IPS DF 19.7 (cell line): Measurements from ENCODE around the gene DYSF.

ENCODE experiments used
- DNase-seq: peaks from one replicate; pipeline ENCODE4 v3.0.0-alpha.2; 2013; ENCODE audit warnings: low read depth, low spot score

Gene DYSF

DNA sequence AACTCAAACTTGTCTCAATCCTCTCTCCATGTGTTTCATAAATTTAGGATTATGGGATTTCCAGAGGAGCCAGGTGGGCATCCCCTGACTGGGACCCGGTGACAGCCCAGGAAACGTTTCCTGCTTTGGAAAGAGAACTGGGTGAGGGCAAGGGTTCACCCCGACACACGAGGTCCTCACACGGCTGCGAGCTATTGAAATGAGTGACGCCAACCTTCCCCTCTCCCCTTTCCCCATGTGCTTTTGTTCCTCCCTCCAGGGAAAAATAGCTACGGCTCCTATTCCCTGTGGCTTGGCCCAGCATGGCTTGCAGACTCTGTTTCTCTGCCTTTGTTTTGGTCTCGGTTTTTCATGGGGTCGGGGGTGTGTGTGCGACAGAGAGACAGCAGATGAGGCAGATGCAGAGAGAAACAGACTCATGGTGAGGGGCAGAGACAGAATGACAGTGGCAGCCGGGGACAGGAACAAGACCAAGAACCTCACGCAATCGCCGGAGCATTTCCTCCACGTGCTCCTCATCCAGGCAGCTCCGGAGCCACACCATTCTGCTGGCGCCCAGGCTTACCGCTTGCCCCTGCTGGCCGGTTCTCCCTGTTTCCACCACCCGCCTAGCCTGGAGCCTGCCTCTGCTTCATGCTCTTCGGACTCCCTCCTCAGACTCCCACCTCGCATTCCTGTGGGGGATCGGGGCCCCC is 238.5 kb downstream of the DYSF start:
- no peak for DNase-seq

- no peak for DNase-seq
Measured at GRCh38 chr2:71692621-71693277, 239.4 kb downstream of the DYSF start.

DNA sequence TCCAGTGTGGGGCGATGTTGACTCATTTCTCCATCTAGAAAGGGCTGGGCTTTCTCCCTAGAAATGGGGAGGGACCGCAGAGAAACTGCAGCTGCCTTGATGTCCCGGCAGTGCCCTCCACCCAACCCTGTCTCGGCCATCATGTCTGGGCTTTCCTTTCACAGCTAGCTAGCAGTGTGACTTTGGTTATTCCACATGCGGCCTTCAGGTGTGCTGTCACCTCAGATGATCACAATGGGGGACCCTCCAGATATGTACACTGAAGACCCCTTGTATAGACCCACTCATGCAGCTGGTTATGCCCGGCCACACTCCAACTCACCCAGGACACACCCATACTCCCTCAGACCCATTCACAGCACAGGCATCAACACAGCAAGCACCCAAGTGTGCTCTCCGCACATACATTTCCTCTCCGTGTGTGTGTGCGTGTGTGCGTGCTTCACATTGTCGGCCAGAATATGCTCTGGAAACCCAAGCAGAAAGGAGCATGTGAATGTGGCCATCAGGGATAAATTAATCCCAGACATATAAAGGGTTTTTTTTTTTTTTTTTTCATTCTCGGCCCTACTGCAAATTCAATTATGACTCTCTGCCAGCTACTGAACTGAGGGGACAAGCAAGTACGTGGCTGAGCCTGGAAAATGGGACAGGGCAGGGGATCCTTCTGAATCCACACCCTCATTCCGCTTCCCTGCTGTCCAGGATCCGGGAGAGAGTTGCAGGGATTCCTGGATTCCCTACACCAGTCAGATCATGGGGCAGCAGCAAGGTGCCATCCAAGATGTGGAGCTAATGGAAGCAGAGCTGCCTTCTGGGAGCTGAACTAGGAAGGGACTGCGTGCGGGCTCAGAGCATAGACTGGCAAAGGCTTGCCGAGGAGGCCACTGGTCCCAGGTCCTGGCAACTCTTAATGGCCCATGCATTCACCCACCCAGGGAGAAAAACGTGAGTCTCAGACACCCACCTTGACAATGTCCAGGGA is 240.2 kb downstream of the DYSF start:
- no peak for DNase-seq

- DNase-seq = peak; percentile 42
Measured at GRCh38 chr2:71694501-71695234, 241.3 kb downstream of the DYSF start.

- no peak for DNase-seq
Measured at GRCh38 chr2:71695235-71696120, 242.1 kb downstream of the DYSF start.

DNA sequence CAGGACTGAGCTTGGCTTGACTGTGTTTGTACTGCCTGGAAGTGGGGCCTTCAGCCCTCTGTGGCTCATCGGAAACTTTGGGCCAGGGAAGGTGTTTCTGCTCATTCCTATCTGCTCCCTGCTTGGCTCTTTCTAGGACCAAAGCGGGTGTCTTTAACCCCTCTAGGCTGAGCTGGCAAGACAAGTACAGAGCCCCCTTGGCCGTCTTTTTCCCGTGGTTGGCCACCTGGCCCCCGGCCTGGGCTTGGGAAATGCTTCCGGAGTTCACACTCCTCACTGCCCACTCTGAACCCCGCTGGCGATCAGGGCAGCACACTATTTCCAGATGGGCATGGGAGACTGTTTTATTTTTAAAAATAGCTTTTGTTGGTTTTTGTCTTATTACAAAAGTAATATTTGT is 243.0 kb downstream of the DYSF start:
- DNase-seq = no peak

- DNase-seq = no peak
Measured at GRCh38 chr2:71697106-71698004, 244.0 kb downstream of the DYSF start.

- DNase-seq = no peak
Measured at GRCh38 chr2:71699428-71699827, 246.1 kb downstream of the DYSF start.

- DNase-seq = no peak
Measured at GRCh38 chr2:71700041-71700657, 246.8 kb downstream of the DYSF start.

GRCh38 chr2:71700658-71701397 is 247.5 kb downstream of the DYSF start:
- no peak for DNase-seq

- no peak for DNase-seq
Measured at GRCh38 chr2:71702071-71702970, 249.0 kb downstream of the DYSF start.

GRCh38 chr2:71702971-71703898 is 249.9 kb downstream of the DYSF start:
- DNase-seq = no peak

DNA sequence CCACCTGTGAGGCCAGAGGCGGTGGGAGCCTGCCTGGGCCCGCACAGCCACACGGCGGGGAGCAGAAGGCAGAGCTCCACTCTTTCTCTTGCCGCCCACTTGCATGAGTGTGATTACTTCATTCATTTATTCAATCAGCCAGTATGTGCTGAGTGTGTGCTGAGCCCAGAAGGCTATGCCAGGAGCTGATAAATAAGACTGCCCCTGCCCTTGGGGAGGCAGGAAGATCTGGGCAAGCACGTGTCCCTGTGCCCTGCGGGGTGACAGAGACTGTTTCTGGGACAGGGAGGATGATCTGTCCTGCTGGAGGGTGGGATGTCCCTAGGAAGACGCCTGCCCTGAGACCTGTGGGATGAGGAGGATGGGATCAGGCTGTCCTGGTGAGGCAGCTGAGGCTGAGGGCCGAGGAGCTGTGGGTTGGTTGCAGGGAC is 250.8 kb downstream of the DYSF start:
- no peak for DNase-seq

DNA sequence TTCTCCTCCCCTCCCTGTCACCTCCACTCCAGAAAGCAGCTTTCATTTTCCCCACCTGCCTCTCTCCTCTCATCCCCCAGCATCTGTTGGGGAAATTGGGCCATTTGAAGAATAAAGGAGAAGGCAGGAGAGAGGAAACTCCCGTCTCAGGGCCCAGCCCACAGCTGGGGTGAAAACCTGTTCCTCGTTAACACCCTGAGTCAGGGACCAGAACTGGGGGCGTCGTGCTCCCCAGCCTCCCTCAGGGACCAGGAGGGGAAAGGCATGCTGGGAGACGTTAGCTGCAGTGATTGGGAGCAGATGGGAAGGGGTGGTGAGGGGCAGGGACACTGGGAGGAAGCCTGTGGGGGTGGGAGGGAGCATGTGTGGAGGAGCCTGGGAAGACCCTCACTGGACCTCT is 251.3 kb downstream of the DYSF start:
- no peak for DNase-seq

GRCh38 chr2:71705171-71705960 is 252.0 kb downstream of the DYSF start:
- DNase-seq = no peak
